Right forelimb (tissue), 1 donor: ENCODE measurements around the gene ARL6IP4.
A peak's percentile ranks its signal among the peaks of the same experiment; 100 is the strongest.
"Not testable (repeated sequence)": the region's sequence is repeated elsewhere in the genome, so short reads cannot be mapped to it uniquely, and the experiment has no call there.

Source experiments
- DNase-seq: peaks from one replicate; pipeline ENCODE4 v3.0.0-alpha.2; 2018

The ARL6IP4 gene

DNA sequence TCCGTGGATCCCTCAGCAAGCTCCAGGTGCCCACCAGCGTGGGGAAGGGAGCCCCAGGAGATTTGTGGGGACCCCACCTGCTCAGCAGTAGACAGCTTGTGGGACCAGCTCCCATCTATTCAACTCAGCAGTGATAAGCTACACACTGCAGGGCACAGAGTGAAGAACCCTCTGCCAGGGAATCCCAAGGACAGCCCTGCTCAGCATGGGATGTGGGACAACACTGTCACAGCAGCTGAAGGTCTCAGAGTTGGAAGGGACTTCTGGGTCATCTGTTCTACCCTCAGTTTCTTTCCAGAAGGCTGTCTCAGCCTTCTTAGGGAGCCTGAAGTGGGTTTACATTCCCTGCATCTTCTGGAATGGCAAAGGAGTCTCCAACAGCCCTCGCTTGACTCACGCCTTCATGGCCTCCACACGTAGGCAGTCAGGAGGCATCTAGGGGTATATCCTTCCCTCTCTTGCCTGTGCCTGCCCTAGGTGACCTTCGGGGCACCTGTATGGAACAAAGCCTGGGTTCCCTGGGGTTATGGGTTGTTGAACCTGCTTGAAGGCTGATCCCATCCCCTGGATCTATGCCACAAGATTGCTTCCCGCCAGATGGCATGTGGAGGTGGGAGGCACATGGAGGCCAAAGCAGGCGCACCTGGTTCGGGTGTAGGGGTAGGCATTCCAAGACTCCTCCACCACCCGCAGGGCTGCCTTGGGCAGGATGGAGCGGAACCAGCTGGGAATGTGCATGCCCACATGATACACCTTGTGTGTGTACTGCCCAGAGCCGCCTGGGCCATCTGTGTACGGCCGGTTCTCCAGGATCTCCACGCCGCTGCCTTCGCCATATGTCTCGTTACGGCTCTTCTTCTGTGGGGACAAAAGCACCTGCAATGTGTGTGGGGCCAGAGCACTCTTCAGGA, 33.0 kb downstream of the ARL6IP4 start:
- DNase-seq: no peak

DNA sequence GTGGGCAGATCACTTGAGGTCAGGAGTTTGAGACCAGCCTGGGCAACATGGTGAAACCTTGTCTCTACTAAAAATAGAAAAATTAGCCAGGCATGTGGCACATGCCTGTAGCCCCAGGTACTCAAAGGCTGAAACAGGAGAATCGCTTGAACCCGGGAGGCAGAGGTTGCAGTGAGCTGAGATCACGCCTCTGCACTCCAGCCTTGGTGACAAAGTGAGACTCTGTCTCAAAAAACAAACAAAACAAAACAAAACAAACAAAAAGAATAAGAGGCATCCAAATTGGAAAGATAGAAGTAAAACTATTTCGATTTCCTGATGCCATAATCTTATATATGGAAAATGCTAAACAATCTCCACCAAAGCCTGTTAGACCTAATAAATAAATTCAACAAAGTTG, 34.0 kb downstream of the ARL6IP4 start:
- DNase-seq: not testable (repeated sequence)

DNA sequence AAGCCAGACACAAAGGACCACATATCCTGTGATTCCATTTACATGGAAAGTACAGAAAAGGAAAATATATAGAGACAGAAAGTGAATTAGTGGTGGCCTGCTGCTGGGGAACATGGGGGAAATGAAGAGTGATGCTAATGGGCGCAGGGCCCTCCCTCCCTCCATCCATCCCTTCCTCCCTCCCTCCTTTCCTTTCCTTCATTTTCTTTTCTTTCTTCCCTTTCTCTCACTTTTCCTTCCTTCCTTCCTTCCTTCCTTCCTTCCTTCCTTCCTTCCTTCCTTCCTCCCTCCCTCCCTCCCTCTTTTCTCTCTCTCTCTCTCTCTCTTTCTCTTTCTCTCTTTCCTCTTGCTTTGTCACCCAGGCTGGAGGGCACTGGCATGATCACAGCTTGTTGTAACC, 37.3 kb downstream of the ARL6IP4 start:
- DNase-seq: no peak

DNA sequence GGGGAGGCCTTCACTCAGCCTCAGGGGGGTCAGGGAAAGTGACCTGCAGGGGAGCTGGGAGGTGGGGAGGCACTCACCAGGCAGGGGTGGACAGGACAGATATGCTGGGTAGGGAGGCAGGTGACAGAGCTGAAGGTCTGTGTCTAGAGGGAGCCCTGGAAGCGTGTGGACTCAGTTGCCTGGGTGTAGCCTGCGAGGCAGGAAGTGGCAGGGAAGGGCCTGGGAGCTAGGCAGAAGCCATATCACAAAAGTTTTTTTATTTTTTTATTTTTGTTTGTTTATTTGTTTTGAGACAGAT, 39.3 kb downstream of the ARL6IP4 start:
- peak; percentile 7 for DNase-seq

DNA sequence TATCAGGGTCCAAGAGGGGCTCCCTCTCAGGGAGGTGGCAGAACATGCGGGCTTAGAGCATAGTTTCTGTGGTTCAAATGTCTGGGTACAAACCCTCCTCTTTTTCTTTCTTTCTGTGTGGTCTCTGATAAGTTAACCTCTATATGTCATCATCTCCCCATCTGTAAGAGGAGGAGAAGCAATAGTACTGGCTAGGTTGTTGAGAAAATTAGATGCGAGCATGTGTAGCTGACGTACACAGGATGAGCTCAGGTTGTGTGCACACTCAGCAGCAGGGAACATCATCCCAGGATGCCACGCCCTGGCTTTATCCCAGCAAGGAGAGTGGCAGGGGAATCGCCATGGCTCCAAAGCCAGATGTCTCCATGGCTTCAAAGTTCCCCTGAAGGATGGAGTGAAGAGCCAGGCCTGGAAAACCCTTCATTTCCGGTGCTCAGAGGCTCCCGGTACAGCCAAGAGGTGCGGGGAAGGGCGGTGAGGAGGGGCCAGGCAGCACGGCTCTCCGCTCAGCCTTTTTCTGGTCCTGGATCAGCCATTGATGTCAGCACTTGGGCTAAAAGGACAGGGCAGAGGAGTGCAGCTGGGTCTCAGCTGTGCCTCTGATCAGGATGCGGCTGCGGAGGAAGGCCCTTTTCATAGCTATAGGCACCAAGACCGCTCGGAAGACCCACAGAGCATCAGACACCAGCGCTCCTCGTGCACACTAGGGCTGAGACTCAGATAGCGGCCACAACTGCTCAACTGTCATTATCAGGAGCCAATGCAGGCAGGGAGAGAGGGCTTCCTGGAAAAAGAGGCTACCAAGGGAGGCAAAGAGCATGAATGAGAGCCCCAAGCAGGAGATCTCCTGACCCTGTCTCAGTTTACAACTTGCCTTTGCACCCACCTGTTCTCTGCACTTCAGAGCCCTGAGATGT, 41.5 kb downstream of the ARL6IP4 start:
- DNase-seq: peak; percentile 29

- DNase-seq: no peak
These were observed 42.4 kb downstream of the ARL6IP4 start for GRCh38 chr12:123022846-123023245.

DNA sequence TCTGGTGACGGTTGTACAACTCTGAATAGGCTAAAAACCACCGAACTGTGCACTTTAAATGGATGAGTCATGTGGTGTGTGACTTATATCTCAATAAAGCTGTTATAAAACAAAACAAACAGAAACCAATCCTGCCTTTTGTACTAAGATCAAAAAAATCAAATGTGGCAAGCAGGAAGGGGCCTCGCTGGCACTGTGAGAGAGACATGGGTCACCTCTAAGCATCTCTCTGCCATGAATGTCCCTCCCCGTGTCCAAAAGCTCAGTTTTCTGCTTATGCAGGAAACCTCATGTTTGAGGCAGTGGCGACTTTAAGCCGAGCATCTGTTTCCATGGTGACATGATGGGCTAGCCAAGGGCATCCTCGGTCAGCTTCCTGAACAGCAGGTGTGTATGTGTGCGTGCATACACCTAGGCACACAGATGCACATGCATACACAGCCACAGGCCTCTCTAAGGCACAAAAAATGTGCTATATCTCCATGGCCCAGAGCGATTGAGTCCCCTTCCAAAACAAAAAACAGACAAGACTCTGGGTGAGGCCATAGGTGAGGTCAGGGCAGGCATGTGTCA, 44.4 kb downstream of the ARL6IP4 start:
- DNase-seq: no peak

GRCh38 chr12:123026094-123026853, 45.8 kb downstream of the ARL6IP4 start:
- DNase-seq: no peak

DNA sequence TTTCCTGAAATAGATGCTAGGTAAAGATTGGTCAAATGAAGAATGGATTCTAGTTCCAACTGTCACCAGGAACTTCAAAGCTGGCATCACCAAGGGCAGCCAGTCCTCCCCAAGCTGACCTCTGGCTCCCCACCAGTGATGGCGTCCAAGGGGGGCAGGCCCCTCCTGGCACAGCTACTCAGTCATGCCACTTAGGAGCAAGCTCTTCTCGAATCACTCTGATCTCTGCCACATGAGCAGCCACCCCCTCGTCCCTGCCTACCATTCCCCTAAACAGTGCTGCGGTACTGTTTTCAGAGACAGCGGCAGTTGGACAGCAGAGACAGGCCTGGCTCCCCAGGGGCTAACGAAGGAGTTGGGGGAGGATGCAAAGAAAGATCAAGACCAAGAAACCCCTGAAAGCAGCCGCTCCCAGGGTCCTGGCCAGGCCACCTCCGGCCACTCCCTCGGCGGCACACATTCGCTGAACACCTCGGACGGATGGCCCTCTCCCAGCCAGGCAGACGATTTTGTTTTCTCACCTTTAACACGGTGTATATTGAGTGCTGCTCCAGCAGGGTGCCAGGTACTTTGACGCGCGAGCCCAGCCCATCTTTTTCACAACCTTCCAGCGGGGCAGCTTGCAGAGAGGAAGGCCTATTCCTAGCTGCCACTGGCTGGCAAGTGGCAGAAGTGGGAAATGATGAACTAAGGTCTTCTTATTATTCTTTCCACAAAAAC, 47.4 kb downstream of the ARL6IP4 start:
- no peak for DNase-seq

DNA sequence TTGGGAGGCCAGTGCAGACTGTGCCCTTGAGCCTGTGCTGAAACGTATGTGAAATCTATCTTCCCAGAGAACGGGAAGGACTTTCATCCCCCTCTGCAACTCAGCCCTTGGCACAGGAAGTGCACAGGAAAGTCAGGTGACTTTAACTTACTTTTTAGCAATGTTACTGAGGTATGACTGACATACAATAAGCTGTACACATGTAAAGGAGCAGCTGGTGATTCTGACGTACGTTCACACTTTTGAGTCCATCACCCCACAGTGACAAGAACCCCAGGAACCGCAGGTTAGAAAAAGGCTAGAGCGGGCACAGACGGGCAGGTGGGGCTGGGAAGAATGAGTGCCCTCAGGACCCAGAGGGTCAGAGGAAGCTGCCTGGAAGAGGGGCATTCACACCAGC, 48.0 kb downstream of the ARL6IP4 start:
- DNase-seq: no peak

DNA sequence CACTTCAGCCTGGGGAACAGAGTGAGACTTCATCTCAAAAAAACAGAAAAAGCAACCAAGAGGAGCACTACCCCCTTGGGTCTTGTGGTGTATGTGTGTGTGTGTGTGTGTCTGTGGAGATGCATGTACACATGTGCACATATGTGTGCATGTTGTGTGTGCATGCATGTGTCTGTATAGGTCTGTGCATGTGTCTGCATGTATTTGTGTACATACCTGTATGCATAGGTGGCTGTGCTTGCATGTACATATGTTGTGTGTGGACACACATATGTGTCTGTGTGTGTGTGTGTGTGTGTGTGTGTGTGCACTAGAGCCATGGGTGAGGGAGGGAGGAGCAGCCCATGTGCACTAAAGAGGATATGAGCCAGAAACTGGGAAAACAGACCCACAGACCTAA, 49.1 kb downstream of the ARL6IP4 start:
- DNase-seq: no peak

DNA sequence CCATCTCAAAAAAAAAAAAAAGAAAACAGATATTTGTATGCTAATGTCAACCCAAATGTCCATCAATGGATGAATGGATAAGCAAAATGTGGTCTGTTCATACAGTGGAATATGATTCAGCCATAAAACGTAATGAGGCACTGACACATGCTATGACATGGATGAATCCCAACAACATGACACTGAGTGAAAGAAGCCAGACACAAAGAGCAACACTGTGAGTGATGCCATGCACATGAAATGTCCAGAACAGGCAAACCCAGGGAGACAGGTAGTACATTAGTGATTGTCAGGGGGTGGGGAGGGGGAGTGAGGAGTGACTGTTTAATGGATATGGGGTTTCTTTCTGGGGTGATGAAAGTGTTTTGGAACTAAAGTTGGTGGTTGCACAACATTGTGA, 50.2 kb downstream of the ARL6IP4 start:
- no peak for DNase-seq

- no peak for DNase-seq
These were observed 50.8 kb downstream of the ARL6IP4 start for GRCh38 chr12:123031171-123031845.
